Left lung (tissue), 10 donors: ENCODE measurements around the gene PADI2. TPM values are rescaled to one million over a fixed set of nuclear protein-coding genes. Genes with fewer than 3 reads are reported as not detected.
A peak's percentile ranks its signal among the peaks of the same experiment; 100 is the strongest.

Source experiments
- ATAC-seq: fragments of 200-7000 bp; cut with Tn5 transposase; one replicate; pipeline ENCODE4 v1.9.1; 2020; ENCODE audit warnings: moderate library complexity
- DNase-seq, 4 donors: peaks; one replicate each; pipeline ENCODE4 v3.0.0-alpha.2; 2013 to 2020
- H3K27ac ChIP-seq, 2 donors: fragments of 200-600 bp; sonication (generic) in 1 of 2; one replicate each; pipeline versions ENCODE4 v1.5.0 to v1.8.0; 2020 to 2021
- H3K27me3 ChIP-seq, 2 donors: fragments of 200-600 bp; sonication (generic) in 1 of 2; one replicate each; pipeline versions ENCODE4 v1.5.0 to v1.8.0; 2020 to 2021
- H3K36me3 ChIP-seq, 2 donors: fragments of 200-600 bp; sonication (generic) in 1 of 2; one replicate each; pipeline versions ENCODE4 v1.5.0 to v1.8.0; 2020 to 2021
- H3K4me1 ChIP-seq, 2 donors: fragments of 200-600 bp; one replicate each; pipeline ENCODE4 v1.8.0; 2021
- H3K4me3 ChIP-seq, 2 donors: fragments of 200-600 bp; sonication (generic) in 1 of 2; one replicate each; pipeline versions ENCODE4 v1.5.0 to v1.8.0; 2020 to 2021; ENCODE audit warnings: mild to moderate bottlenecking in 1 of 2
- H3K9me3 ChIP-seq, 2 donors: fragments of 200-600 bp; sonication (generic) in 1 of 2; one replicate each; pipeline versions ENCODE4 v1.5.0 to v1.8.0; 2020 to 2021
- CTCF ChIP-seq, 2 donors: fragments of 200-600 bp; sonication (generic) in 1 of 2; IDR thresholded peaks; one replicate each; pipeline versions ENCODE4 v1.5.0 to v1.8.0; 2021; ENCODE audit warnings: antibody characterized with exemption in 2 of 2
- intact Hi-C, 2 donors: fragments of 100-400 bp; cut with DNase I; formaldehyde crosslinking; loops; one replicate each; pipeline versions ENCODE4 v1.11.2 to v1.14.2; 2022
- polyA plus RNA-seq, 6 donors: library from polyadenylated mRNA; unstranded; fragments of 120-200 nt; gene quantifications; one replicate each; pipeline ENCODE4 v1.2.1, GENCODE V29; 2013; ENCODE audit not compliant: insufficient read length in 6 of 6
- total RNA-seq, 2 donors: library from RNA; stranded (reverse); fragmentation: NEBNext Ultra II Directional; extraction: Animal tissue kit (Norgen Biotek cat#: 25700); gene quantifications; one replicate each; pipeline ENCODE4 v1.2.1, GENCODE V29; 2021
- donor health status: DM: no; HTN: yes; CAD: no.
- donor health status: DM: no; HTN: no; CAD: no.

The PADI2 gene
- total and polyA plus RNA-seq, 8 donors = 2.2 to 35.4 (median 10.6) TPM

GRCh38 chr1:17061892-17062291, 57.4 kb downstream of the PADI2 start:
- DNase-seq = no peak
- H3K36me3 ChIP-seq = no peaks in the 10 kb centered on the region
- peaks cover 0 to 59% of the 10 kb centered on the region in 2 donors for H3K4me1 ChIP-seq
- intact Hi-C loops = loop anchor here in 1 of 2 donors (5.0 kb wide), 1 partner anchor 175 kb away; no protein-coding TSS in a partner anchor
- peak overlapping the region in 1 of 2 donors; percentile 73 for H3K27ac ChIP-seq
- H3K27me3 ChIP-seq = no peaks in the 10 kb centered on the region
- no peak for TF ChIP-seq CTCF (IDR thresholded peaks at IDR 0.05)
- peaks cover 0 to 3% of the 10 kb centered on the region in 2 donors for H3K9me3 ChIP-seq
- ATAC-seq = no peak
- H3K4me3 ChIP-seq = no peak overlapping the region

DNA sequence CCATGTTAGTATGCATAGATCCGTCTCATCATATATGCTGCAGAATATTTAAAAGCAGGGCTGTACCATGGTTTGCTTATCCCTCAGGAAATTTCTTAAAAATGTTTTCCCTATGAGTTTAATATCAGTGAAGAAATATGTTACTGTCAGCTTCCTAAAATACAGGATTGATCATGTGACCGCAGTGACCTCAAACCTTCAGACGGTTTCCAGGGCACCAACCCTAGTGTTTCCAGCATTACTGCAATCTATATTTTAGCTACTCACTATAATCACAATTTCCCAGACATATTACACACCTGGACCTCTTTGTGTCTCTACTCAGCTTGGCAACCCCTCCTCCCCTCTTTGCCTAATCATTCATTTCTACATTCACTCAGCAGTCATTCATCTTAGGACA, 57.8 kb downstream of the PADI2 start:
- Histone ChIP-seq H3K4me1 (peaks cover 0 to 55% of the 10 kb centered on the region in 2 donors), H3K27ac (peak overlapping the region in 1 of 2 donors; percentile 73), H3K36me3 (no peaks in the 10 kb centered on the region), H3K27me3 (no peaks in the 10 kb centered on the region), H3K4me3 (no peak overlapping the region), H3K9me3 (peaks cover 0 to 3% of the 10 kb centered on the region in 2 donors)
- intact Hi-C loops = loop anchor here in 1 of 2 donors (5.0 kb wide), 1 partner anchor 176 kb away; no protein-coding TSS in a partner anchor
- DNase-seq (no peak), ATAC-seq (no peak)
- no peak for TF ChIP-seq CTCF (IDR thresholded peaks at IDR 0.05)

DNA sequence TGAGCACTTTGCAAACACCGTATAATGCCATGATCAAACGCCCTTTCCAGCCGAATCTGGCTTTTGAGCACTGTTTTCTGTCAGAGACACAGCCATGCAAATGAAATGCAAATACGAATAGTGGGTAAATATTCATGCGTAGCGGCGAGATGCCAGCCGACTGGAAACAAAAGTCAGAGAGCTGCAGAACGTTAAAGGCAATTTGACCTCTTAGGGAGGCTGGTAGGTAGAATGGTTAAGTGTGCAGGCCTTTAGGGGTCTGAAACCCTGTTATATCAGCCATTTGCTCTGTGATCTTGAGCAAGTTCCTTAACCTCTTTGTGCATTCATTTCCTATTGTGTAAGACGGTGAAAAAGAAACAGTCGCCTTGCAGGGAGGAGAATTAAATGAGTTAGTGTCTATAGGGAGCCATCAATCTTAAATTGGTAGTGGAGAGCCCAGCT, 58.9 kb downstream of the PADI2 start:
- peak; percentile 6 for ATAC-seq
- TF ChIP-seq CTCF (IDR thresholded peaks at IDR 0.05) = no peak

DNA sequence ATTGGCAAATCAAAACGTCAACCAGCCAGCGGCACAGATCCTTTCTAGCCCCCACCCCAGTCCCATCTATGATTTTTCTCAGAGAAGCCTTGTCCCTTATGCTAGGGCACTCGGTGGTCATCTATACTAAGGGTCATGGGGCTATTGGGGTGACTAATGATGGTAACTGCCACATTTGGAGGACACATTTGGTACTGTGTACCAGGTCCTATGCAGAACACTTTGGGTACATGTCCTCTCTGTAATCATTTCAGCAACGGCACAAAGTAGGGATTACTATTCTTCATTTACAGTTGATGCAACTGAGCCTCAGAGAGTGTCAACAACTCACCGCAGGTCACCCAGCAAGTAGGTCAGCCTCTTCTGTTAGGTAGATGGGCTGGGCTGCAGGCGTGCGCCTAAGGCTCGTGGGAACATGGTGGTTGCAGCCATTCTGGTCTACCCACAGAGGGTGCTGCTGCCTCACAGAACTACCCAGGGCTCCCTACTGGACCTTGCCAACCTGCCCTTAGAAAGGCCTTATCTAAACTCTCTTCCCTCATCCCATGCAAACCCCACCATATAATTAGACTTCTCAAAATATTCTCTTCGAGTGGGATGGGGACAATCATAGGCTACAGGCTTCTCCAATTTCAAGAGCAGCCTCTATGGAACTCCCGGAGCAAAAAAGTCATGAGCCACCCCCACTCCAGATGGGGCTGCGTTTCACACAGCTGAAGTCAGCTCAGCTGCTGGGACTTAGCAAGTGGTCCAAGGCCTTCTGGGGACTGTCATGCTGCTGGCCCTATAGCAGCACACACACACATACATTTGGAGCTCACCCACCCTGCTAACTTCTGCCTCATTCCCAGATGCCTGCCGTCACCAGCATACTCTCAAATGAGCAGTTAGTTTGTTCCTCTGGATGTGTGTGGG, 59.6 kb downstream of the PADI2 start:
- intact Hi-C loops = loop anchor here in 1 of 2 donors (5.0 kb wide), 1 partner anchor 178 kb away; no protein-coding TSS in a partner anchor
- peak; percentile 95 for ATAC-seq
- peak; percentile 57 to 74 for TF ChIP-seq CTCF (IDR thresholded peaks at IDR 0.05)
- no peaks in the 10 kb centered on the region for H3K9me3 ChIP-seq
- no peak overlapping the region for H3K4me3 ChIP-seq
- peak overlapping the region in 1 of 2 donors; percentile 73 for H3K27ac ChIP-seq
- H3K36me3 ChIP-seq = no peaks in the 10 kb centered on the region
- no peaks in the 10 kb centered on the region for H3K27me3 ChIP-seq
- H3K4me1 ChIP-seq = peaks cover 0 to 39% of the 10 kb centered on the region in 2 donors
- DNase-seq = peak in 3 of 4 donors; percentile 62 to 90 (median 77)

More for the DNA sequence above, 58.9 kb downstream of the PADI2 start:
- Histone ChIP-seq H3K27ac (peak overlapping the region in 1 of 2 donors; percentile 73), H3K27me3 (no peaks in the 10 kb centered on the region), H3K36me3 (no peaks in the 10 kb centered on the region), H3K9me3 (peaks cover 0 to 3% of the 10 kb centered on the region in 2 donors), H3K4me3 (no peak overlapping the region), H3K4me1 (peaks cover 0 to 44% of the 10 kb centered on the region in 2 donors)
- DNase-seq = no peak
- intact Hi-C loops = loop anchor here in 1 of 2 donors (5.0 kb wide), 1 partner anchor 177 kb away; no protein-coding TSS in a partner anchor

DNA sequence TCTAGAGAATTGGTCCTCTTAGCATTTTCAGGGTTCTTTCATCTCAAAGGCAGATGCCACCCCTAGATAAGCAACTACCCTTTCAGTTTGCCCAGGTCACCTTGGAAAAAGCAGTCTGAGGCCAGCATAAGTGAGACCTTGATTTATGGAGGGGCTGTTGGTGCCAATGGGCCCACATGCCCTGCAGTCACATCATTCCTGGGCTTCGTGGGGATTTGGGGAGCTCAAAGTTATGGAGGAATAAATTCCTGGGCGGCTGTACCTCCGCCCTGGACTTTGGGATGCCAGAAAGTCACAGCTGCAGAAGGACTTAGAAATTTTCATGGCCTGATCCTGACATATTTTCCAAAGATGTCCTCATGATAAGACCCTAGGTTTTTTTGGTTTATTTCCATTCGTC, 62.7 kb downstream of the PADI2 start:
- no peak for TF ChIP-seq CTCF (IDR thresholded peaks at IDR 0.05)
- Histone ChIP-seq H3K4me3 (no peak overlapping the region), H3K9me3 (no peaks in the 10 kb centered on the region), H3K36me3 (peaks cover 0 to 2% of the 10 kb centered on the region in 2 donors), H3K27me3 (no peaks in the 10 kb centered on the region), H3K4me1 (peaks cover 10 to 40% of the 10 kb centered on the region in 2 donors), H3K27ac (no peak overlapping the region)
- no peak for ATAC-seq
- intact Hi-C loops = no loop called here
- no peak for DNase-seq
